SU-DHL-6 (cell line): ENCODE data around the gene POLR2I.

ENCODE experiments used
- H2AFZ ChIP-seq: fragments of 200-600 bp; sonication (generic); 2 replicates; pipeline ENCODE4 v1.6.1; 2014; ENCODE audit warnings: low read depth, mild to moderate bottlenecking, moderate library complexity, mixed read lengths, antibody characterized with exemption, low read length; ENCODE audit not compliant: severe bottlenecking
- H3F3A ChIP-seq: fragments of 200-600 bp; shearing (Covaris generic); 2 replicates; pipeline ENCODE4 v1.6.0; 2016; ENCODE audit warnings: antibody characterized with exemption, mild to moderate bottlenecking; ENCODE audit not compliant: insufficient read depth
- H3K27ac ChIP-seq: fragments of 200-600 bp; sonication (generic); 2 replicates; pipeline ENCODE4 v1.5.1; 2016; ENCODE audit warnings: low read depth, mild to moderate bottlenecking, low read length, moderate library complexity, mixed read lengths
- H3K27me3 ChIP-seq: fragments of 200-600 bp; sonication (generic), shearing (Covaris generic); 2 replicates; pipeline ENCODE4 v1.6.0; 2014; ENCODE audit warnings: mild to moderate bottlenecking, low read length
- H3K36me3 ChIP-seq: fragments of 200-600 bp; sonication (generic); 2 replicates; pipeline ENCODE4 v1.6.1; 2014; ENCODE audit warnings: mild to moderate bottlenecking, low read length, mixed read lengths
- H3K4me2 ChIP-seq: fragments of 300-600, 200-600 bp; shearing (Covaris generic), sonication (generic); 2 replicates; pipeline ENCODE4 v1.6.0; 2014; ENCODE audit warnings: low read length, low read depth, mild to moderate bottlenecking; ENCODE audit not compliant: poor library complexity, severe bottlenecking
- H3K4me3 ChIP-seq: fragments of 200-600 bp; sonication (generic); 2 replicates; pipeline ENCODE4 v1.5.1; 2014; ENCODE audit warnings: antibody characterized with exemption, low read length, mild to moderate bottlenecking, mixed read lengths; ENCODE audit not compliant: insufficient read depth, poor library complexity, severe bottlenecking
- H3K79me2 ChIP-seq: fragments of 200-600 bp; sonication (generic); 2 replicates; pipeline ENCODE4 v1.6.1; 2014; ENCODE audit warnings: mild to moderate bottlenecking, low read length, moderate library complexity; ENCODE audit not compliant: insufficient read depth
- H3K9ac ChIP-seq: fragments of 200-600 bp; sonication (generic); 2 replicates; pipeline ENCODE4 v1.7.0; 2014; ENCODE audit warnings: mild to moderate bottlenecking, low read length
- H3K9me2 ChIP-seq: fragments of 200-600 bp; sonication (generic); replicated peaks from 2 replicates; pipeline ENCODE4 v1.6.1; 2014; ENCODE audit warnings: low read length; ENCODE audit not compliant: insufficient read depth
- H3K9me3 ChIP-seq: fragments of 200-600 bp; sonication (generic); 2 replicates; pipeline ENCODE4 v1.6.1; 2014; ENCODE audit warnings: low read length, mixed read lengths; ENCODE audit not compliant: insufficient read depth
- H4K20me1 ChIP-seq: fragments of 200-600 bp; sonication (generic); 2 replicates; pipeline ENCODE4 v1.6.1; 2014; ENCODE audit warnings: low read depth, mild to moderate bottlenecking, antibody characterized with exemption, low read length, moderate library complexity, mixed read lengths
- CTCF ChIP-seq: fragments of 200-600 bp; sonication (generic); IDR thresholded peaks from one replicate; pipeline ENCODE4 v1.5.1; 2017; ENCODE audit warnings: antibody characterized with exemption, mild to moderate bottlenecking, low read length, moderate library complexity; ENCODE audit not compliant: insufficient read depth, poor library complexity, severe bottlenecking
- EZH2phosphoT487 ChIP-seq: fragments of 200-600 bp; sonication (generic), shearing (Covaris generic); conservative IDR thresholded peaks from 2 replicates; pipeline ENCODE4 v1.6.1; 2018; ENCODE audit warnings: mild to moderate bottlenecking, antibody characterized with exemption, low read length, moderate library complexity, mixed read lengths

Gene POLR2I

GRCh38 chr19:36144624-36145023 is 29.9 kb upstream of the POLR2I start:
- Histone ChIP-seq H3K79me2 (peaks cover 13% of the 10 kb centered on the region; the same call in 1 of the 2 replicates), H3K27me3 (no peaks in the 10 kb centered on the region), H3K27ac (no peak overlapping the region)

GRCh38 chr19:36142496-36142895 is 27.8 kb upstream of the POLR2I start:
- TF ChIP-seq EZH2phosphoT487 (no peak), CTCF (no peak)
- Histone ChIP-seq H4K20me1 (no peaks in the 10 kb centered on the region), H3F3A (no peaks in the 10 kb centered on the region; the same call in 1 of the 2 replicates), H3K79me2 (peaks cover 13% of the 10 kb centered on the region; the same call in 1 of the 2 replicates), H3K36me3 (no peaks in the 10 kb centered on the region), H3K27me3 (no peaks in the 10 kb centered on the region), H3K27ac (no peak overlapping the region), H2AFZ (no peak overlapping the region), H3K9ac (no peak overlapping the region), H3K4me2 (no peak overlapping the region), H3K4me3 (no peak overlapping the region), H3K9me3 (no peaks in the 10 kb centered on the region), H3K9me2 (no peaks in the 10 kb centered on the region)

More at GRCh38 chr19:36144624-36145023, 29.9 kb upstream of the POLR2I start:
- no peaks in the 10 kb centered on the region for H3K9me2 ChIP-seq
- no peak overlapping the region for H2AFZ ChIP-seq
- H3K9me3 ChIP-seq: no peaks in the 10 kb centered on the region
- no peaks in the 10 kb centered on the region for H4K20me1 ChIP-seq
- no peak overlapping the region for H3K4me3 ChIP-seq
- no peak overlapping the region for H3K4me2 ChIP-seq
- H3K9ac ChIP-seq: no peak overlapping the region
- H3F3A ChIP-seq: no peaks in the 10 kb centered on the region
- no peaks in the 10 kb centered on the region for H3K36me3 ChIP-seq
- no peak for TF ChIP-seq EZH2phosphoT487

- H2AFZ ChIP-seq: no peak overlapping the region
- H3K9me2 ChIP-seq: no peaks in the 10 kb centered on the region
- H3K27me3 ChIP-seq: no peaks in the 10 kb centered on the region
- H3K27ac ChIP-seq: no peak overlapping the region
- H3K4me3 ChIP-seq: no peak overlapping the region
- no peaks in the 10 kb centered on the region for H3K9me3 ChIP-seq
- no peak overlapping the region for H3K4me2 ChIP-seq
- no peaks in the 10 kb centered on the region for H3K36me3 ChIP-seq
- peaks cover 2% of the 10 kb centered on the region; the same call in 1 of the 2 replicates for H3F3A ChIP-seq
- H3K9ac ChIP-seq: no peak overlapping the region
- TF ChIP-seq CTCF: no peak
- no peak for TF ChIP-seq EZH2phosphoT487
- peaks cover 13% of the 10 kb centered on the region; the same call in 1 of the 2 replicates for H3K79me2 ChIP-seq
- H4K20me1 ChIP-seq: no peaks in the 10 kb centered on the region
Measured at GRCh38 chr19:36142046-36142445, 27.4 kb upstream of the POLR2I start.

GRCh38 chr19:36141039-36141927 is 26.6 kb upstream of the POLR2I start:
- no peaks in the 10 kb centered on the region for H3K27me3 ChIP-seq
- TF ChIP-seq EZH2phosphoT487 (no peak), CTCF (no peak)
- peaks cover 13% of the 10 kb centered on the region; the same call in 1 of the 2 replicates for H3K79me2 ChIP-seq
- peaks cover 7% of the 10 kb centered on the region; the same call in 1 of the 2 replicates for H3F3A ChIP-seq
- peak overlapping the region; percentile 91 for H3K9ac ChIP-seq
- H3K36me3 ChIP-seq: no peaks in the 10 kb centered on the region
- peak overlapping the region; percentile 68; the same call in 1 of the 2 replicates for H3K27ac ChIP-seq
- no peaks in the 10 kb centered on the region for H4K20me1 ChIP-seq
- no peaks in the 10 kb centered on the region for H3K9me3 ChIP-seq
- H3K4me3 ChIP-seq: peak overlapping the region; percentile 93
- H3K9me2 ChIP-seq: no peaks in the 10 kb centered on the region
- H2AFZ ChIP-seq: no peak overlapping the region
- H3K4me2 ChIP-seq: peak overlapping the region; percentile 73
